Ramos (cell line): ENCODE results near the gene ADGRD1.
"Not testable (repeated sequence)": the region's sequence is repeated elsewhere in the genome, so short reads cannot be mapped to it uniquely, and the experiment has no call there.

Experiments used
- in situ Hi-C: fragments of 300-500 bp; cut with MboI; formaldehyde crosslinking; loops from one replicate; pipeline ENCODE4 v1.14.3; 2022; ENCODE audit warnings: low sequenced_read_pairs; ENCODE audit not compliant: unreplicated experiment

Gene ADGRD1

DNA sequence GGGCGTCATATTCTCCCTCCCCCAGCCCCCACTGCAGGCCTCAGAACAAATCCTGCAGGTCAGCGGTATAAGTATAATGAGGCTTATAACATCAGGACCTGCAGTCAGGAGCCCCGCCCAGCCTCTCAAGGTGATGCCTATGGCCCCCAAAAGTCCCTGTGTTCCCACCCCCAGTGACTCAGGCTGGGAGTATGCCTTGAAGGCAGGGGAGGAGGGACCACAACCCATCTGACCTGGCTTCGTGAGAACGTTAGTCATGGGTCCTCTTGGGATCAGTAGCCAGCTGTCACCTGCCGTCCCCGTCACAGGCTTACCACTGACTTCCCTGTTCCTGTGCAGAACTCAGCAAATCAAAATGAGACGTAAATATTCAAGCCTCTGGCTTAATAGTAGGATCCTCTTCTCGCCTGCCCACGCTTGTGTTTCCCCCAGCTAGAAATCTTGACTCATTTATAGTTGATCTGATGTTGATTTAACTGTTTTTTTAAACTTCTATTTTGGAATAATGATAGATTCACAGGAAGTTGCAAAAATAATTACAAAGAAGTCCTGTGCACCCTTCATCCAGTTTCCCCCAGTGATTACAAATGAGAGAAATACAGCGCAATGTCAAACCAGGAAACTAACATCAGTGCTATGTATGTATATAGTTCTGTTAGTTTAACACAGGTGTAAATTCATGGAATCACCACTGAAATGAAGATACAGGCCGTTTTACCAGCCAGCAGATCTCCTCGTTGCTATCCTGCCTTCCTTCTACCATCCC lies 107.5 kb downstream of the ADGRD1 start:
- in situ Hi-C loops = no loop called here

DNA sequence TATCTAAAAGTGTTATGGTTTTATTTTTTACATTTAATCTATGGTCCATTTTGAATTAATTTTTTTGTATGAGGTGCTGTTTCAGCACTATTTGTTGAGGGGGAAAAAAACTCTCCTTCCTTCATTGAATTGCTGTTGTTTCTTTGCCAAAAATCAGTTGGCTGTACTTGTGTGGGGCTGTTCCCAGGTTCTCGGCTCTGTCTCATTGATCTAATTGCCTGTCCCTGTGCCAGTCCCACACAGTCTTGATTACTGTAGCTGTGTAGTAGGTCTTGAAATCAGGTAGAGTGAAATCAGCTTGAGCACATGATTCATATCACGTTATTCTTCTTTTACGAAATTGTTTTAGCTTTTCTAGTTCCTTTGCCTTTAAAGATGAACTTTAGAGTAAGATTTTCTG lies 109.7 kb downstream of the ADGRD1 start:
- in situ Hi-C loops = no loop called here

DNA sequence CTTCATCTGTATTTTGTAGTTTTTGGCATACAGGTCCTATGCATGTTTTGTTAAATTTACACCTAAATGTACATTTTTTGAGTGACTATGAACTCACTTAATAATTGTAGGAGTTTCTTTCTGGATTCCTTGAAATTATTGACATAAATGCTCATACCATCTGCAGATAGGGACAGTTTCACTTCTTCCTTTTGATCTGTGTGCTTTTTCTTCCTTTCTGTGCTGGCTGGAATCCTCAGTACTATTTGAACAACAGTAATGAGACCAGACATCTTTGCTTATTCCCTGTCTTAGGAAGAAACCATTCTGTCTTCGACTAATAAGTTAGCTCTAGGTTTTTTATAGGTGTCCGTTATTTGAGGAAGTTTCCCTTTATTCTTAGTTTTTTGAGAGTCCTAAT lies 110.3 kb downstream of the ADGRD1 start:
- in situ Hi-C loops = no loop called here

DNA sequence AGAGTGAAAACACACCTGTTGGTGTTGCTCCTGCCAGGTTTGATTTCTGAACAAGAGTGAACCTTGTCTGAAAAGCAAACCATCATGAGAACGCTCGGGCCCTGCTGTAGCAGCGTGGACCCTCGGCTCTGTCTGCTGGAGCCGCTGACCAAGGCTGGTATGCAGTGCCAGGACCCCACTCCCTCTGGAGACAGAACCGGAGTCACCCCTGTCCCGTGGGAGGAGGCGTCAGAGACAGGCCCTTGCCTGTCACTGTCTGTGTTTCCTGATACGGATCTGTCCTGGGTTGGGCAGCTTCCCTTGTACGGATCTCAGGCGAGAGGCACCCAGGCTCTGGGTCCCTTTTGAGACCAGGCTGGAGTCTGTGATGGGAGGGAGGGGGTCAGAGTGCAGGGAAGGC lies 111.6 kb downstream of the ADGRD1 start:
- in situ Hi-C loops = no loop called here

DNA sequence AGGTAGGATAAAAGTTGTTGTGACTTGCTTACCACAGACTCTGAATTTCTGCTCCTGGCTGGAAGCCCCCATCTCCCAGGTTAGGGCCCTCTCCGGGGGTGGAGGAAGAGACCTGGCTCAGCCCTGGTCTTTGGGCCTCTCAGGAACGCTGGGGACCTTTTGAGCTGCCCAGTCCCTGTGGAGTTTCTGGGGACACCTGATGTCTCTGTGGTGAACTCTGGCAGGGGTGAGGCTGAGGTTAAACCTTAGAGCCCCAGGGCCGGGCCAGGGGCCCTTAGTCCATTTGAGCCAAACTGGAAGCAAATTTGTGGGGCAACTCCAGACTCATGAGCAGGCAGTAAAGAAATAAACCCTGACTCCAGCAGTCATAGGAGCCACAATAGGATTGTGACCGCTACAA lies 112.1 kb downstream of the ADGRD1 start:
- in situ Hi-C loops = no loop called here

DNA sequence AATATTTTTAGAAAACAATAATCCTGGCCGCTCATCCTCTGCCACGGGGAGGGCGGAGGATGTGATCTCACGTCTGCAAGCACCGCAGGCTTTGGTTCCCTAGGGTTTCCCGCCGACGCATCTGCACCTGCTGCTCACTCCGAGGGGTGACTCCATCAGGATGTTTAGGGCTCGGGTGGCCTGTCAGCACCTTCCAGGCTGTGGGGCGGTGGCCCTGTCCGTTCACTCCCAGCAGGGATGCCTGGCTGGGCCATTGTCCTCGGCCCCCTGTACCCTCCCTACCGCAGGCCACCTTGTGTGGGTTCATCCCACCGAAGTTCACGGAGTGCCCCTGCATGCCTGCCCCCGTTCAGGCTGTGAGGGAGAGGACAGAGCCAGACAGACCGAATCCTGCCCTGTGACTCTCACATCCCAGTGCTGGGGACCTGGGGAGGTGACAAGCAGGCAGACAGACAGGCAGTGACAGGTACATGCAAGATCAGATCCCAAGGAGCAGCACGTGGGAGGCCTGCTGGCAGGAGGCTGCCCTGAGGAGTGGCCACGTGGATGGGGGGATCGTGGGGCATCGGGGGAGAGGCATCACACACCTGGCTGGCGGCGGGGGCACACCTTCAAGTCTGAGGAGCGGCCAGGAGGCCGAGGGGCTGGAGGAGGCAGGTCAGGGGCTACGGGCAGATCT lies 112.6 kb downstream of the ADGRD1 start:
- in situ Hi-C loops = no loop called here

DNA sequence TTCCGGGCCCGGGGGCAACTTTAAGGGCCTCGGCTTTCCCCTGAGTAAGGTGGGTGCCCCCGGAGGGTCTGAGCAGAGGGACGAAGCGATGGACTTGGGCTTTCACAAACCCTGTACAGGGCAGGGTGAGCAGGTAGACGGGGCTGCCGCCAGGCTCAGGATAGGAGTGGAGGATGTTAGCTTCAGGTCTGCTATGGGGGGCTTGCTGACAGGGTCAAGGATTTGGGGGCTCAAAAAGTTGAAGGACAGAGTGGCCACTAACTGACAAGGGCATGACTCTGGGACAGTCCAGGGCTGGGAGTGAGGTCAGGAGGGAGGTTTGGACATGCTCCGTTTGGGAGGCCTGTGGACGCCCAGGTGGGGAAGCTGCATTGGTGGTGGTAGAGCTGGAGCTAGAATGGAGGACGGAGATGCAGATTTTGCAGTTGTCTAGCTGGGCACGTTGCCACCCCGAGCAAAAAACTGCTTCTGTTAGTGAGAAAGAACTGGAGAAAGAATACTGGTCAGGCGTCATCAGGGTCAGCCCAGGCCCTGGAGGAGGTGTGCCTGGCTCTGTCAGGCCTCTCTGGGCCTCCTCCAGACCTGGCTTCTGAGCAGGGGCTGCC lies 113.3 kb downstream of the ADGRD1 start:
- in situ Hi-C loops = no loop called here

DNA sequence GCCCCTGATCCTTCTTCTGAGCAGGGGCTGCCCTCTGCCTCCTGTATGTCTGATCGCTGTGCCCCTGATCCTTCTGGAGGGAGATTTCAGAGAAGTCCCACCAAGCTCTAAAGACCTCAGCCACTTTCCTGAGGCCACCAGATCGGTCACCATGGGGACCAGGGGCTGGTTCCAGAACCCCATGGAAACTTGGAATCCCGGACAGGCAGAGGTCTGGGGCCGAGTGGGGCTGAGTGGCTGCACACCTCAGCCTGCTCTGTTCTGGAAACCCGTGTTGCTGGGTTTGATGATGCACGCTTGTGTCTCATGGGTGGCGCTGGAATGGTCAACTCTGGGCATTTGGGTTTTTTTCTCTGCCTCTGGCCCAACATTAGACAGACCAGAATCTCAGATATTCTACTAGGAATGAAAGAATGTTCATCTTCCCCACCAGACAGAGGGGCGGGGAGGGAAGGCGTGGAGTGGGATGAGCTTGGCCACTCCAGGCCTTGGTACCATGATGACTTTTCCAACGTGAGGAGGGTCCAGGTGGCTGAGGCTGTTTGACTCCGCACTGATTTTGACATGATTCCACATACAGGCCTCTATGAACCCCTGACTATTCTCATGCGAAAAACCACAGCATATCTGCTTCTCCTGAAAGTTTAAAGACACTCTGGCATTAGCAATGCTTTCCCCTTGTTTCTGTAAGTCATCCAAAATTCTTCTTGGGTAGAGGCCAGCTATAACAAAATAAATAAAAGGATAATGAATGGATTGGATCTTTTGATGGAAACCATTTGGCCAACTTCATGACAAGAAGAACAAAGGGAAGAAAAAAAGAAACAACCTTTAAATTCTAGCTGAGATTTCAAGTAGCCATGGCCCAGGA lies 114.5 kb downstream of the ADGRD1 start:
- in situ Hi-C loops = no loop called here

DNA sequence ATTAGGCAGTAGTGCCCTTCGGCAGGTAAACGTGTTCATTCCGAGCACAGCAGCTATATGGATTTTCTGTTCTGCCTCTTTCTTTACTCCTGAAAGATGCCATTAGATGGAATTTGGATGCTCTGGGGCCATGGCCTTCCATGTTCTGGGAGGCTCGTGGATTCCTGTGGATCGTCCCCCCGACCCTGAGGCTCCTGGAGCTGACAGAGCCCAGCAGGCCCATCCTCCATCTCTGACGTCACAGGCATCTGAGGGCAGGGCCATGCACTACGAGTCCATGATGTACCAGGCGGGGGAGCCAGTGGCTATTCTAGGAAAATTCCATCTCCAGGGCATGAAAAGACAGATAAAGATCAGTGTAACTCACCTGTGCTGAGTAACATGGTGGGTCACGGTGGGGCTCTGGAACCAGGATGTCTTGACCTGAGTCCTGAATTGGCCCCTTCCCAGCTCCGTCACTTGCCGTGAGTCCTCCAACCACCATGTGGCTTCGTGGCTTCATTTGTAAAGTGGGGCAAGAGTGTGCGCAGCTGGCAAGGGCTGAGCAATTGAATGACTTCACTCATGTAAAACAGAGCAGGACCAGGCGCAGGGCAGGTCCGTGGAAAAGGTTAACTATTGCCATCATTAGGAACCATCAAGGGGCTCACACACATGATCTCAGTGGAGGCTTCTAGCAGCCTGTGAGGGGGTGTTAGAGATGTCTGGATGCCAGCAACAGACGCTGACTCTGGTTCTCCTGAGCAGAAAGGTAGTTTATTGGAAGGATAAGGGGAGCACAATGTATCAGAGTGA lies 115.4 kb downstream of the ADGRD1 start:
- in situ Hi-C loops = not testable (repeated sequence)

DNA sequence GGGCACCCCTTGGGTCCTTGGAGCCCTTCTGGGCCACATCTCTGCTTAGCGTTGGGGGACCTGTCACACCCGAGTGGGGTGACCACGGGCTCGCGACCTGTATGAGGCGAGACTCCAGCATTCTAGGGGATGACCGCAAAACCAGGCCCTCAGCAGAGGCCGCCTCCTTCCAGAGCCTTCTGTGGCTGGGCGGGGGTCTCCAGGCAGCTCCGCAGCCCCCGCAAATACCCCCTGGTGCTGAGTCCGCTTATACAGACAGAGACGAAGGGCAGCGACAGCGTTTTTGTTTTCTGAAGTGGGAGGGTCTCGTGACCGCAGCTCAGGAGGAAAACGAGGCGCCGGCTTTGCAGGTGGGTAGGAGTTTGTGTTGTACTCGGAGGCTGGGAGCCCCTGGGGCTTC lies 116.4 kb downstream of the ADGRD1 start:
- in situ Hi-C loops = not testable (repeated sequence)

DNA sequence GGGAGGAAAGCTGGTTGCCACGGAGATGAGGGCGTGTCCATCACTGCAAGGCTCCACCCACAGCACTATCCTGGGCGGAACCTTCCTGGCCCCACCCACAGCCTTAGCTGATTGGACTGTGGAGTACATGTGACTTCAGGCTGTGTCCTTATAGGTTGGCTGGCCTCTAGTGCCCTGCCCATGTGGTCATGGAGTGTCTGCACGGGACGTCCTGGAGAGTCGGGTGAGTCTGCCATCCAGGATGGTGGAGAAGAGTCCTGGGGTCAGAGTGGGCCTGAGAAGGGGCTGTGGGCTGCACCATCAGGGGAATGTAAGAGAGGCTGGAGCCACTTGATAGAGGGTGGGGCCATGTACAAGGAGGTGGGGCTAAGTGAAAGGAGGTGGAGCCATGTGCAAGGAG lies 117.0 kb downstream of the ADGRD1 start:
- in situ Hi-C loops = not testable (repeated sequence)

DNA sequence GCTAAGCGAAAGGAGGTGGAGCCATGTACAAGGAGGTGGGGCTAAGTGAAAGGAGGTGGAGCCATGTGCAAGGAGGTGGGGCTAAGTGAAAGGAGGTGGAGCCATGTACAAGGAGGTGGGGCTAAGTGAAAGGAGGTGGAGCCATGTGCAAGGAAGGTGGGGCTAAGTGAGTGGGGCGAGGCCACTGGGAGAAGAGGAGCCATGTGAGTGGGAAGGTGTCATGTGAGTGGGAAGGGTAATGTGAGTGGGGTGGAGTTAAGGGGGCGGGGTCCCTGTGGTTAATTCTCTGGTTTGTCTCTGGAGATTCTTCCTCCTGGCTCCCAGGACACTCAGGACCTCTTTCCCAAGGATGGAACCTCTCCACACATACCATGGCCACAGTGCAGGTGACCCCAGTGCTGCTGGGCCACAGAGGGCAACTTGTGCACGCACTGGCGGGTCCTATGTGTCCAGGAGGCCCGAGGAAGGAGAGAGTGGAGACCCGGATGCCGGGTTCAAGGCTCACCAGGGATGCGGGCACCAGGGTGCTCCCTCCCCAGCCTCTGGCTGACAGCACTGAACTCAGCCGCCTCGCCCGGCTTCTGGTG lies 117.6 kb downstream of the ADGRD1 start:
- in situ Hi-C loops = not testable (repeated sequence)

DNA sequence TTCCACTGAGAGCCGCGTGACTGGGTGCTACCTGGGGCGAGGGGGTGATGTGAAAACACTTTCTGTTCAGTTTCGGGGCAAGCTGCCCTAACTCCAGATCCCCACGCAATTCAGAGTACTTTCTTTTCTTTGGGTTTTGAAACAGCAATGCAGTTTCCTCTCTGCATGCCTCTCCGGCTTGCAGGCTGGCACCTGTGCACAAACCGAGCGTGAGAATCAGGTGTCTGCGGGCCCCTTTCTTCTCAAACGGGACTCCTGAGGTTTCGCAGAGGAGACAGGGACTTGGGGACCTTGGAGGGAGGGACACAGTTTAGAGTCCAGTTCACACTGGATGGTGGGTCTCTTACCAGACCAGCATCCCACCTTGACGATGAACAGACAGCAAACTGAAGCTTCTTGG lies 118.2 kb downstream of the ADGRD1 start:
- in situ Hi-C loops = not testable (repeated sequence)

DNA sequence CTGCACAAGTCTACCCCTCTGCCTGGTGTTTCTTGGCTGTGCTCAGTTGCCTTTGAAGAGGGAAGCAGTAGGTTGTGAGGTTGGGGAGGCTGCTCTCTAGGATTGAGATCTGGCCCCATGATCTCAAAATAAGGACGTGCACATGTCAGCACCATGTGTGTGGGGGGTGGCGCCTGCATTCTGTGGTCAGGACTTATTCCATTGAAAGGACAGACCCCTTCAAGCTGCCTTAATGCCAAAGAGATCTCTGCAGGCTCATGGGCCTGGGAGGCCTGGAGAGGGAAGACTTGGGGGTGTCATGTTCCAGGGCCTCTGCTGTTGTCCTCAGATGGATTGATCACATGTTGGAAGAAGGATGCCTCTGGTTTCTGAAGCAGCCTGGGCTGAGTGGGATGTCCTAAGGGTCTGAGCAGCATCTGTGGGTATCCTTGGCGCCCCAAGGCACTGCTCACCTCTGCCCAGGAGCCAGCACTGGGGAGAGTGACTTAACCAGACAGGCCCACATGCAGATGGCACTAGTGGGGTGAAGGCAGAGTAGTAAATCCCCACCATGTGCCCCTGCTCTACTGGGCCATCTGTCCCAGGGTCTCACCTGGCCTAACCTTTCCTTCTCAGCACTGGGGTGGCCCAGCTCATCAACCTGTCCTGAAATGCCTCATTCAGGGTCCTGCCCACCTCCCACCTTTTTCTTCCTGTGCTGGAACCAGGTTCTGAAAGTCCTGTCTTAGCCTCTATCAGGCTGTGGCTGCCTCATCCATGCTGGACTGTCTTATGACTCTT lies 118.9 kb downstream of the ADGRD1 start:
- in situ Hi-C loops = no loop called here

DNA sequence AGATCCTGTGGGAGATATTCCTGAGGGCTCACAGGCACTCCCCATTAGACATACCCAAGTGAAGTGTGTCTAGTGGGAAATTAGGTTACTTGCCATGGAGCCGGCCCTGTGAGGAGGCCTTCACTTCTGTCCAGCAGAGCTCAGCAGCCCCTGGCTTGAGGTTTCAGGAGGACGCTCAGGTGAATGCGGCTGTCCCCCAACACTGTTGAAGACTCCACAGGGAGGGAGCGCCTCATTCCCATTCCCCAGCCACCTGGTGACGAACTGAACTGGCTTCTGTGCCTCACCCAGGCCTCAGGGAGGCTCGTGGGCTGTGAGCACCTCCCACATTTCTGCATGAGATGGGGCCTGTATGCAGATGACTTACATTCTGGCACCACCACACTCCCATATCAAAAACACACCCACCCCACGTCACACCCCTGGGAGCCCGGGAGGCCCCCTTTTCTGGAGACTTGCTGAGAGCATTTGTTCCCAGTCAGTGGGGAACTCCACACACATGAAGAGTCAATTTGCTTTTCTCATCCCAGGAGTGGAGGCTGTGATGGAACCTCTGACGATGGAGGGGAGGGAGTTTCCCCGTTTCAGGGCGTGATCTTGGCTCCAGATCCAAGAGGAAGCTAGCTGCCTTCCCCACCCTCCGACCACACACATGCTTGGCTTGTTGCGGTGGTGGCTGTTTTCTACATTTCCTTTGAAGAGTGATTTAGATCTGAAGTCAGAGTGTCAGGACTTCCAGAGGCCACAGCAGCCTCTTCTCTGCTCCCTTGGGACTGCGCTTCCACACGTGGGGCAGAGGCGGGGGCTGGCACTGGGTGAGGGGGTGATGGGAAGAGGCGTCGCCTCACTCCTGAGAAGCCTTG lies 120.7 kb downstream of the ADGRD1 start:
- in situ Hi-C loops = no loop called here

DNA sequence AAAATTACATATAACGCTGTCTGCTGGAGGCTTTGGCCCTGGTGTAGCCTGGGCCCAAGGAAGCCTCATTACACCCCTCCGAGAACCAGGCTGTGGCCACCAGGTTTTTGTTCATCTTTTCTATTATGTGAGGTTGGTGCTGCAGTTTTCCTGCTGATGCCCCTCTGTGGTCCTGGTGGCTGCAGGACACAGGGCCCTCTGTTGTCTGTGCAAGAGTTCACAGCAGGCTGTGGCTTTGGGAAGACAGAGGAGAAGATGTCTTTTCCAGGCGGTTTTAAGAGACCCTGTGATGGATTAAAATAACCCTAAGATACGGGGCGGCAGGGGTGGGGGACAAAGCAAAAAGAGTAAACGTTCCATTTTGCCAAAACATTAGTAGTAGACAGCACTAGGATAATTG lies 121.5 kb downstream of the ADGRD1 start:
- in situ Hi-C loops = no loop called here

DNA sequence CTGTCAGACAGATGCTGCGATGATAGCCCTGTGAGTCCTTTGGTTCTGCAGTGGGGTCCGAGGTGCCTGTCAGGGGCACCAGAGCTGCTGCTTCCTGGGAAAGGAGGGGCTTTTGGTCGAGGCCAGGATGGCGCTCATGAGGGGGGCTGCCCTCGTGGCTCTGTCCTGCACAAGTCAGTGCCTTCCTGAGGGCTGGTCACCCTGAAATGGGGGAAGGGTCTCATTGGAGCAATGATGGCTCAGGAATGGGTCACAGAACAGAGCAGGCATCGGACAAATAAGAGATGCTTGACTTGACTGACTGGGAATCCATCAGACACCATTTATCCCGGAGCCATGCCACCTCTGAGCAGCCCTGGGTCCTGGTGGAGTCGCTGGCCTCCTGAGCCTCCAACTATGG lies 121.9 kb downstream of the ADGRD1 start:
- in situ Hi-C loops = no loop called here

DNA sequence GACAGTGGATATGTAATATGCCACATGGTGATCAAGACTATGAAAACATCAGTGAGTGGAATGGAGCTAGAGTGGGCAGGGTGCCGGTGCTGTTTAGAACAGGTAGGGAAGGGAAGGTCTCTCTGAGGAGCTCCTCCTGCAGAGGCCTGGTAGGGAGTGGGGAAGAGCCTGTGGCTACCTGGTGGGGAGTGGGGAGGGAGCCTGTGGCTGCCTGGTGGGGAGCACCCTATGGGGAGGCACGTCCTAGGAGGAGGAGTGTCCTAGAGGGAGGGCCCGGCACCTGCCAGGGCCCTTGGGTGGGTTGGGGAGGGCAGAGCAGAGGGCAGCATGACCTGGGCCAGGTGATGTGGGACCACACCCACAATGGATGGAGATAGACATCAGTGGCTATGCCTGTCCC lies 122.6 kb downstream of the ADGRD1 start:
- in situ Hi-C loops = no loop called here
